ENCODE data around the gene TRPV4.

GRCh38 chr12:109793826-109794501 is 39.2 kb downstream of the TRPV4 start:
- TF ChIP-seq POLR2A (IDR thresholded peaks at IDR 0.05; ENCODE audit: low read depth, low read length) (no peak), POLR2AphosphoS5 (IDR thresholded peaks at IDR 0.05; ENCODE audit: low read depth, low read length) (no peak), TAF1 (IDR thresholded peaks at IDR 0.05; ENCODE audit: borderline replicate concordance, low read depth, low read length) (no peak)
